B cell (primary cell): ENCODE results near the gene UGT1A5. TPM values are rescaled to one million over a fixed set of nuclear protein-coding genes. Genes with fewer than 3 reads are reported as not detected.
"Not testable (repeated sequence)": the region's sequence is repeated elsewhere in the genome, so short reads cannot be mapped to it uniquely, and the experiment has no call there.

Experiments
- ATAC-seq: fragments of 200-7000 bp; cut with Tn5 transposase; one replicate; pipeline ENCODE4 v1.10.0; 2021; ENCODE audit warnings: low read depth, mild to moderate bottlenecking, moderate number of reproducible peaks, moderate library complexity
- CTCF ChIA-PET: fragments of 350-600 bp; sonication (Branson Sonifier 250); formaldehyde crosslinking; loops from one replicate; lab custom pipeline; 2021; ENCODE audit warnings: antibody characterized with exemption, inconsistent platforms; lab: Charles Lee
- POLR2A ChIA-PET: fragments of 350-600 bp; sonication (Branson Sonifier 250); formaldehyde crosslinking; loops from one replicate; lab custom pipeline; 2021; ENCODE audit warnings: antibody characterized with exemption; lab: Charles Lee
- DNase-seq: peaks from one replicate; pipeline ENCODE4 v3.0.0; 2013
- H2AFZ ChIP-seq: 2 replicates; pipeline ENCODE4 v1.6.1; 2012; ENCODE audit warnings: mild to moderate bottlenecking, low read depth, low read length; ENCODE audit not compliant: insufficient read depth, poor library complexity, severe bottlenecking
- H3K27ac ChIP-seq, 2 donors: 1 replicate in 1 of 2; 2 replicates in 1 of 2; pipeline ENCODE4 v1.5.1; 2012 to 2013; ENCODE audit warnings: low read length in 2 of 2, mild to moderate bottlenecking in 2 of 2, moderate library complexity in 1 of 2
- H3K27me3 ChIP-seq, 4 experiments: fragments of 200-600 bp in 1 of 4; sonication (generic) in 1 of 4; replicated peaks in 1 of 4; 1 replicate in 2 of 4; 2 replicates in 2 of 4; pipeline versions ENCODE4 v1.6.1 to v1.7.0; 2013 to 2016; ENCODE audit warnings: low read length in 3 of 4, mild to moderate bottlenecking in 2 of 4, mixed read lengths in 1 of 4, moderate library complexity in 1 of 4; ENCODE audit not compliant: insufficient read depth in 4 of 4, control insufficient read depth in 3 of 4; ENCODE audit errors: control extremely low read depth in 1 of 4
- H3K36me3 ChIP-seq, 2 experiments: replicated peaks in 1 of 2; 1 replicate in 1 of 2; 2 replicates in 1 of 2; pipeline versions ENCODE4 v1.6.1 to v1.7.1; 2013; ENCODE audit warnings: low read length in 1 of 2; ENCODE audit not compliant: insufficient read depth in 2 of 2, control insufficient read depth in 1 of 2; ENCODE audit errors: control extremely low read depth in 1 of 2, extremely low read depth in 1 of 2
- H3K4me1 ChIP-seq, 2 donors: fragments of 200-600 bp in 1 of 2; sonication (generic) in 1 of 2; 1 replicate in 1 of 2; 2 replicates in 1 of 2; pipeline versions ENCODE4 v1.5.1 to v1.6.1; 2013 to 2017; ENCODE audit warnings: low read length in 2 of 2; ENCODE audit not compliant: control insufficient read depth in 2 of 2, insufficient read depth in 2 of 2
- H3K4me2 ChIP-seq: replicated peaks from 2 replicates; pipeline ENCODE3; 2012; ENCODE audit warnings: mild to moderate bottlenecking, low read depth, low read length; ENCODE audit not compliant: poor library complexity, severe bottlenecking
- H3K4me3 ChIP-seq, 5 experiments: fragments of 200-600 bp in 1 of 5; sonication (generic) in 1 of 5; 1 replicate in 3 of 5; 2 replicates in 2 of 5; pipeline versions ENCODE4 v1.5.1 to v1.7.0; 2011 to 2016; ENCODE audit warnings: low read length in 4 of 5, mild to moderate bottlenecking in 4 of 5, low read depth in 2 of 5, control low read depth in 1 of 5, moderate library complexity in 1 of 5; ENCODE audit not compliant: insufficient read depth in 1 of 5; ENCODE audit errors: control extremely low read depth in 1 of 5, extremely low read depth in 1 of 5
- H3K79me2 ChIP-seq: fragments of 200-600 bp; sonication (generic); one replicate; pipeline ENCODE4 v1.6.0; 2016; ENCODE audit warnings: low read length; ENCODE audit not compliant: control insufficient read depth, insufficient read depth
- H3K9ac ChIP-seq: fragments of 200-600 bp; sonication (generic); 2 replicates; pipeline ENCODE4 v1.6.1; 2017; ENCODE audit warnings: mild to moderate bottlenecking, low read length, moderate library complexity
- H3K9me3 ChIP-seq, 3 donors: one replicate each; pipeline versions ENCODE4 v1.6.1 to v1.7.1; 2013; ENCODE audit warnings: low read length in 2 of 3; ENCODE audit not compliant: control insufficient read depth in 2 of 3, insufficient read depth in 1 of 3; ENCODE audit errors: control extremely low read depth in 1 of 3
- H4K20me1 ChIP-seq: 2 replicates; pipeline ENCODE4 v1.6.0; 2012; ENCODE audit warnings: mild to moderate bottlenecking, low read length; ENCODE audit not compliant: insufficient read depth, control insufficient read depth, poor library complexity, severe bottlenecking
- H3K27ac Mint-ChIP-seq: one replicate; pipeline ENCODE4 v1.8.0; 2021; ENCODE audit warnings: mixed read lengths
- H3K27me3 Mint-ChIP-seq: one replicate; pipeline ENCODE4 v1.8.0; 2021; ENCODE audit warnings: mixed read lengths
- H3K4me1 Mint-ChIP-seq: one replicate; pipeline ENCODE4 v1.8.0; 2021; ENCODE audit warnings: mixed read lengths
- H3K4me3 Mint-ChIP-seq: one replicate; pipeline ENCODE4 v1.8.0; 2021; ENCODE audit warnings: mixed read lengths
- H3K9me3 Mint-ChIP-seq: one replicate; pipeline ENCODE4 v1.8.0; 2022; ENCODE audit warnings: mixed read lengths; ENCODE audit not compliant: insufficient read depth
- CTCF ChIP-seq: fragments of 200-600 bp; IDR thresholded peaks from one replicate; pipeline ENCODE4 v1.8.0; 2022; ENCODE audit warnings: antibody characterized with exemption, mild to moderate bottlenecking
- EZH2 ChIP-seq: IDR thresholded peaks from 2 replicates; pipeline ENCODE4 v1.6.1; 2012; ENCODE audit warnings: borderline replicate concordance, low read depth, mild to moderate bottlenecking, moderate library complexity, low read length; ENCODE audit not compliant: insufficient read depth, poor library complexity, severe bottlenecking
- WGBS: methylation state at CpG from one replicate; pipeline ENCODE4 v1.1.5; 2013; ENCODE audit warnings: missing lambda C conversion rate; ENCODE audit not compliant: insufficient coverage; 5-methylcytosine and 5-hydroxymethylcytosine counted together
- intact Hi-C: fragments of 100-400 bp; cut with micrococcal nuclease; formaldehyde crosslinking; loops from one replicate; pipeline ENCODE4 v1.10.0; 2022
- polyA plus RNA-seq: library from polyadenylated mRNA; depleted of rRNA; stranded (reverse); fragments of >200 nt; gene quantifications from 2 replicates; pipeline ENCODE4 v1.2.3, GENCODE V29; 2012
- total RNA-seq, 2 donors: library from RNA; stranded (reverse); fragments of 120-200 nt in 1 of 2; gene quantifications; 1 replicate in 1 of 2; 2 replicates in 1 of 2; pipeline versions ENCODE4 v1.2.3 to v1.2.4, GENCODE V29; 2013 to 2022

The UGT1A5 gene
- total and polyA plus RNA-seq, 2 donors (not counting 1 experiment from before 2014, with no cell fraction given) = not detected

DNA sequence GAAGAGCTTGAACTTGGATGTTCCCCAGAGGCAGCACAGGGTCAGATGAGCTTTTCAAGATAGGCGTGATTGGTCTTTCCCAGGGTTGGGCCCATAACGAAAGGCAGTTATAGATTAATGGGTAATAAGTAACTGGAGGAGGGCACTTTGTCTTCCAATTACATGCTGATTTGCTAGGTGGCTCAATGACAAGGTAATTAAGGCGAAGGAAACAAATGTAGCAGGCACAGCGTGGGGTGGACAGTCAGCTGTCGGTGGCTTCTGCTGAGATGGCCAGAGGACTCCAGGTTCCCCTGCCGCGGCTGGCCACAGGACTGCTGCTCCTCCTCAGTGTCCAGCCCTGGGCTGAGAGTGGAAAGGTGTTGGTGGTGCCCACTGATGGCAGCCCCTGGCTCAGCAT lies 5.8 kb downstream of the UGT1A5 start, which contains the start of gene UGT1A4:
TSS of gene UGT1A4 (plus strand) at position 185 of the 400 bp plus-strand sequence. CDS start at position 270, 85 bp downstream.
- no peak within 1 kb of the TSS for H3K9ac ChIP-seq
- H3K36me3 ChIP-seq = no peaks in the 10 kb centered on the region
- no peaks in the 10 kb centered on the region for H3K79me2 ChIP-seq
- no peaks in the 10 kb centered on the region for H3K9me3 ChIP-seq
- intact Hi-C loops = no loop called here
- CTCF ChIA-PET = interaction anchor here (0.6 kb wide), 1 partner anchor 14 kb away, joined by 3 read pairs; no protein-coding TSS in a partner anchor
- H4K20me1 ChIP-seq = no peaks in the 10 kb centered on the region
- 88% methylated on average over 7 of the region's 7 CpGs for WGBS
- no peak within 1 kb of the TSS for H3K27ac ChIP-seq
- Mint-ChIP-seq H3K27ac (no peak within 1 kb of the TSS), H3K4me1 (no peaks in the 10 kb centered on the region), H3K4me3 (no peak within 1 kb of the TSS), H3K27me3 (peaks cover 36% of the 10 kb centered on the region), H3K9me3 (no peaks in the 10 kb centered on the region)
- peaks cover 0 to 8% (median 1%) of the 10 kb centered on the region in 4 experiments for H3K27me3 ChIP-seq
- no peak within 1 kb of the TSS for H3K4me3 ChIP-seq
- POLR2A ChIA-PET = no interaction called here
- DNase-seq (no peak), ATAC-seq (no peak)
- TF ChIP-seq EZH2 (no peak), CTCF (no peak)
- H2AFZ ChIP-seq = no peak within 1 kb of the TSS
- H3K4me2 ChIP-seq = no peak within 1 kb of the TSS
- H3K4me1 ChIP-seq = no peaks in the 10 kb centered on the region

DNA sequence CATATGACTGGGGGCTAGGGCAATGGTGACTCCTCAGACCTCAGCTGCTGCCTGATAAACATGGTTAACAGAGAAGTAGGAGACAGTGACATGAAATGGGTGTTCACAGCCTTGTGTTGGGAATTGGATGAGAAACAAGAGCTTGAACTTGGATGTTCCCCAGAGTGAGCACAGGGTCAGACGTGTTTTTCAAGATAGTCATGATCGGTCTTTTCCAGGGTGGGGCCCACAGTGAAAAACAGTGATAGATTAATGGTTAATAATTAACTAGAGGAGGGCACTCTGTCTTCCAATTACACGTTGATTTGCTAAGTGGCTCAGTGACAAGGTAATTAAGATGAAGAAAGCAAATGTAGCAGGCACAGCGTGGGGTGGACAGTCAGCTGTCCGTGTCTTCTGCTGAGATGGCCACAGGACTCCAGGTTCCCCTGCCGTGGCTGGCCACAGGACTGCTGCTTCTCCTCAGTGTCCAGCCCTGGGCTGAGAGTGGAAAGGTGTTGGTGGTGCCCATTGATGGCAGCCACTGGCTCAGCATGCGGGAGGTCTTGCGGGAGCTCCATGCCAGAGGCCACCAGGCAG lies 16.1 kb downstream of the UGT1A5 start, which contains the start of gene UGT1A3:
TSS of gene UGT1A3 (plus strand) at position 320 of the 579 bp plus-strand sequence. CDS start at position 405, 85 bp downstream.
- intact Hi-C loops = no loop called here
- TF ChIP-seq CTCF (no peak), EZH2 (no peak)
- Histone ChIP-seq H4K20me1 (no peaks in the 10 kb centered on the region), H3K79me2 (no peaks in the 10 kb centered on the region), H3K4me1 (no peaks in the 10 kb centered on the region), H3K4me3 (no peak within 1 kb of the TSS), H3K27me3 (peaks cover 0 to 5% (median 0%) of the 10 kb centered on the region in 4 experiments), H3K4me2 (no peak within 1 kb of the TSS), H3K36me3 (no peaks in the 10 kb centered on the region), H3K9ac (no peak within 1 kb of the TSS), H3K27ac (no peak within 1 kb of the TSS), H2AFZ (no peak within 1 kb of the TSS), H3K9me3 (no peaks in the 10 kb centered on the region)
- Mint-ChIP-seq H3K9me3 (no peaks in the 10 kb centered on the region), H3K27me3 (peaks cover 27% of the 10 kb centered on the region), H3K4me1 (no peaks in the 10 kb centered on the region), H3K4me3 (no peak within 1 kb of the TSS), H3K27ac (no peak within 1 kb of the TSS)
- ChIA-PET POLR2A (no interaction called here), CTCF (no interaction called here)
- 90% methylated on average over 8 of the region's 8 CpGs for WGBS
- DNase-seq (no peak), ATAC-seq (no peak)

GRCh38 chr2:233736868-233737653 lies 24.4 kb downstream of the UGT1A5 start:
- H3K4me3 ChIP-seq, H3K79me2 ChIP-seq, POLR2A ChIA-PET, H3K9me3 Mint-ChIP-seq, ATAC-seq, H3K4me1 Mint-ChIP-seq, H3K4me1 ChIP-seq, DNase-seq, intact Hi-C loops, H3K27ac Mint-ChIP-seq, H2AFZ ChIP-seq, H3K27me3 ChIP-seq, H3K27ac ChIP-seq, H3K4me2 ChIP-seq, H3K9ac ChIP-seq, H3K9me3 ChIP-seq, CTCF ChIA-PET, H3K36me3 ChIP-seq, H4K20me1 ChIP-seq, H3K4me3 Mint-ChIP-seq: not testable (repeated sequence)
- 94% methylated on average over 12 of the region's 14 CpGs for WGBS
- H3K27me3 Mint-ChIP-seq = peaks cover 55% of the 10 kb centered on the region
